Fibroblast of mammary gland (primary cell): ENCODE results near the gene LRRC75B.

Experiments
- DNase-seq: peaks from one replicate; pipeline ENCODE4 v3.0.0-alpha.2; 2010; ENCODE audit warnings: low read depth
- H3K4me3 ChIP-seq: 2 replicates; pipeline ENCODE4 v1.5.1; 2011; ENCODE audit warnings: low read depth, mild to moderate bottlenecking, low read length, moderate library complexity; ENCODE audit not compliant: control insufficient read depth
- CTCF ChIP-seq: conservative IDR thresholded peaks from 2 replicates; pipeline ENCODE4 v1.5.1; 2011; ENCODE audit warnings: low read depth, low read length, inconsistent platforms; ENCODE audit not compliant: control insufficient read depth, insufficient read depth

Gene LRRC75B

GRCh38 chr22:24543679-24544243 lies 49.1 kb downstream of the LRRC75B start:
- DNase-seq, result no peak
- TF ChIP-seq CTCF, result no peak
- H3K4me3 ChIP-seq, result no peak overlapping the region

GRCh38 chr22:24543185-24543601 lies 49.7 kb downstream of the LRRC75B start:
- no peak overlapping the region for H3K4me3 ChIP-seq
- DNase-seq, result no peak
- no peak for TF ChIP-seq CTCF

DNA sequence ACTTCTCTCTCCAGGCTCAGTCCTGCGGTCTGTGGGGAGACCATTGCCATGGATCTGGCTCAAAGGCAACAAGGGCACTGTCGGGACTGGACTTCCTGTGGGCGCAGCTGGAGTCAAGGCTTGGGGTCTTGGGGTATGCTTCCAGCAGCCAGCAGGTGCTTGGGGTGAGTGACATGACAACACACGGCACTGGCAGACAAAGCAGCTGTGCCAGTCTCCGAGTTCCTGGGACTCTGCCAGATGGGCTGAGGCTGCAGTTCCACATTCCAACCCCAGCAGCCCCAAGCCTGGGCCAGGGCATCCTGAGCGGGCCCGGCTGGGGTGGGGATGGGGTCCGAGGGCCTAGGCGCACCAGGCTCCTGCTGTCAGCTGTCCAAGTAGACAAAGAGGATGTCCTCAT lies 50.2 kb downstream of the LRRC75B start:
- TF ChIP-seq CTCF, result no peak
- DNase-seq, result no peak
- H3K4me3 ChIP-seq, result no peak overlapping the region

DNA sequence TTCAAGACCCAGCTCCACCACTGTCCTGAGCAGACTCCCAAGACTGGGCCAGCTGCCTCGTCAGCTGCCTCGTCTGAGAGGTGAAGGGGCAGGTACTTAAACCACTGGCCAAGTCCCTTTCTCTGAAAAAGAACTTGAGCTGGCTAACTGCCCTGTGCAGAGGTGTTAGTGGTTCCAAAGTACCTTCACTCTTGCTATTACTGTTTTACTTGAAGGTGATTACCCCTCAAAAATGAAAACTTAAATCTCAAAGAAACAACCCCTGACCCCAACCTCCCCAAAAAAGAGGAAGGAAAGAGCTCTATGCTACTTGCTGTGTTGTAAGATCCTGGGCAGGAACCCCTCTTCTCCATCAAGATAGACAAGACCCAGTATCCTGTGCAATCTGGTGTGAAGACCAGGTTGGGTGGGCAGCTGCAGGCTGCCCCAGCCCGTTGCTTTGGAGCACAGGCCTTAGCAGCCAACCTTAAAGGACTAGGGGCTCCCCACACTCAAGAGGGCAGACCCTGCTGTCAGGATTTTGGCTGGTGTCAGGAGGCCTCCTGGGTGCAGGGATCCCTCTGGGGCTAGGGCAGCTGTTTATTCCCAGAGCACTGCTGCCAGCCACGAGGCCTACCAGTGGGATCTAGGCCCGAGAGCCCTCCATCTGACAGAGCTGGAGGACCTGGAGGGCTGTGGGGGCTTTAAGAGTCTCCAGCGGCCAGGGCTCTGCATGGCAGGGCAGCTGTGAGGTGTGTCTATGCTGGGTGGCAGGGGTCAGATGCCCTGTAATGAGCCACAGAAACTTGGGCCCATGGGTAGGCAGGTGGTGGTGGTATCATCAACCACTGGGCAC lies 51.0 kb downstream of the LRRC75B start:
- no peak for TF ChIP-seq CTCF
- H3K4me3 ChIP-seq, result no peak overlapping the region
- no peak for DNase-seq

DNA sequence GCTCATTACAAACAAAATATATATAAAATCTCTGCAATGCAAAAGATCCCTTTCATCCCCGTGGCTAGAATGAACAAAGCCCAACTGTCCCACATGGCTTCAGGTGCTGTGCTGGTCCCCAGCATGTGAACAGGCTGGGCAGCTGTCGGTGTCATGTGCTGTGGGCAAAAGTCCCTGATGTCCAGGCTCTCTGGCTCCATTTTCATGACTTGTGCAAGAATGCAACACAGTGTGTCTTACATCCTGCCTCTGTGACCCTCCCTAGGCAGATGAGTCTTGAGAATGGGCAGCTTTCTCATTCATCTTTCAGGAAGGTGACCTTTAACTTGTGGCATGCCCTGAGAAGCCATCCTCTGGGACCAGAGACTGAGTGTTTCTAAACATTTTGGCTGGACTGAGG lies 52.4 kb downstream of the LRRC75B start:
- no peak for DNase-seq
- no peak for TF ChIP-seq CTCF
- H3K4me3 ChIP-seq, result no peak overlapping the region

GRCh38 chr22:24536089-24536488 lies 56.8 kb downstream of the LRRC75B start:
- no peak for TF ChIP-seq CTCF
- peak; percentile 21 for DNase-seq
- no peak overlapping the region for H3K4me3 ChIP-seq
